ENCODE results near the gene CLN6. TPM values are rescaled to one million over a fixed set of nuclear protein-coding genes. Genes with fewer than 3 reads are reported as not detected.

CLN6 gene
- total RNA-seq, 4 donors from 2014 or later: 1.8 to 34.0 (median 13.1) TPM

- H3K4me3 ChIP-seq: no peak overlapping the region
- peaks cover 14 to 20% of the 10 kb centered on the region in 2 donors for H3K4me1 ChIP-seq
Measured at GRCh38 chr15:68271854-68272471, 42.4 kb upstream of the CLN6 start.

GRCh38 chr15:68268405-68268804 is 38.9 kb upstream of the CLN6 start:
- Histone ChIP-seq H3K4me1 (peaks cover 11 to 14% of the 10 kb centered on the region in 2 donors), H3K9me3 (no peaks in the 10 kb centered on the region), H3K27me3 (no peaks in the 10 kb centered on the region), H3K4me3 (no peak overlapping the region), H3K36me3 (no peaks in the 10 kb centered on the region), H3K27ac (no peak overlapping the region)
- DNase-seq: no peak
- TF ChIP-seq CTCF (IDR thresholded peaks at IDR 0.05) (no peak), POLR2A (IDR thresholded peaks at IDR 0.05) (no peak)
- intact Hi-C loops (cut with DNase I; ENCODE audit: low total_unique reads): no loop called here

More at GRCh38 chr15:68271854-68272471, 42.4 kb upstream of the CLN6 start:
- DNase-seq: peak; percentile 62 to 71
- TF ChIP-seq CTCF (IDR thresholded peaks at IDR 0.05) (no peak), POLR2A (IDR thresholded peaks at IDR 0.05) (peak in 1 of 2 donors; percentile 33)
- Histone ChIP-seq H3K27me3 (no peaks in the 10 kb centered on the region), H3K36me3 (no peaks in the 10 kb centered on the region), H3K9me3 (no peaks in the 10 kb centered on the region), H3K27ac (peak overlapping the region; percentile 99)
- intact Hi-C loops (cut with DNase I; ENCODE audit: low total_unique reads): no loop called here

GRCh38 chr15:68265674-68266073 is 36.1 kb upstream of the CLN6 start:
- Histone ChIP-seq H3K9me3 (no peaks in the 10 kb centered on the region), H3K4me1 (no peaks in the 10 kb centered on the region), H3K27me3 (peaks cover 0 to 4% of the 10 kb centered on the region in 2 donors), H3K27ac (no peak overlapping the region), H3K36me3 (no peaks in the 10 kb centered on the region), H3K4me3 (no peak overlapping the region)
- TF ChIP-seq CTCF (IDR thresholded peaks at IDR 0.05) (no peak), POLR2A (IDR thresholded peaks at IDR 0.05) (no peak)
- DNase-seq: no peak
- intact Hi-C loops (cut with DNase I; ENCODE audit: low total_unique reads): no loop called here

- intact Hi-C loops (cut with DNase I; ENCODE audit: low total_unique reads): no loop called here
- TF ChIP-seq POLR2A (IDR thresholded peaks at IDR 0.05): no peak
- TF ChIP-seq CTCF (IDR thresholded peaks at IDR 0.05): no peak
- DNase-seq: no peak
- no peaks in the 10 kb centered on the region for H3K9me3 ChIP-seq
- H3K27me3 ChIP-seq: peaks cover 0 to 4% of the 10 kb centered on the region in 2 donors
- no peak overlapping the region for H3K27ac ChIP-seq
- H3K36me3 ChIP-seq: no peaks in the 10 kb centered on the region
- no peaks in the 10 kb centered on the region for H3K4me1 ChIP-seq
- no peak overlapping the region for H3K4me3 ChIP-seq
Measured at GRCh38 chr15:68265081-68265480, 35.6 kb upstream of the CLN6 start.

- TF ChIP-seq POLR2A (IDR thresholded peaks at IDR 0.05) (no peak), CTCF (IDR thresholded peaks at IDR 0.05) (no peak)
- H3K27ac ChIP-seq: no peak overlapping the region
- intact Hi-C loops (cut with DNase I; ENCODE audit: low total_unique reads): no loop called here
- no peak overlapping the region for H3K4me3 ChIP-seq
- H3K36me3 ChIP-seq: no peaks in the 10 kb centered on the region
- no peaks in the 10 kb centered on the region for H3K9me3 ChIP-seq
- no peak for DNase-seq
- H3K27me3 ChIP-seq: peaks cover 0 to 4% of the 10 kb centered on the region in 2 donors
- H3K4me1 ChIP-seq: no peaks in the 10 kb centered on the region
Measured at GRCh38 chr15:68264282-68264681, 34.8 kb upstream of the CLN6 start.
